GM10847 (cell line): Measurements from ENCODE around the gene KCNH6.

Experiments used
- POLR2A ChIP-seq: IDR thresholded peaks from 2 replicates; pipeline ENCODE4 v1.6.1; 2011; ENCODE audit not compliant: insufficient read length; ENCODE audit errors: extremely low read depth

KCNH6 gene

GRCh38 chr17:63497708-63498483, 25.3 kb upstream of the KCNH6 start:
- no peak for TF ChIP-seq POLR2A

- no peak for TF ChIP-seq POLR2A
Observed at GRCh38 chr17:63498626-63499195, 24.4 kb upstream of the KCNH6 start.

GRCh38 chr17:63500543-63501390, 22.4 kb upstream of the KCNH6 start:
- TF ChIP-seq POLR2A: no peak

GRCh38 chr17:63503341-63503705, 19.8 kb upstream of the KCNH6 start:
- TF ChIP-seq POLR2A: no peak

- no peak for TF ChIP-seq POLR2A
Observed at GRCh38 chr17:63504261-63504660, 18.9 kb upstream of the KCNH6 start.

- no peak for TF ChIP-seq POLR2A
Observed at GRCh38 chr17:63505341-63505740, 17.8 kb upstream of the KCNH6 start.

- TF ChIP-seq POLR2A: no peak
Observed at GRCh38 chr17:63506627-63507026, 16.5 kb upstream of the KCNH6 start.

- TF ChIP-seq POLR2A: no peak
Observed at GRCh38 chr17:63511331-63511730, 11.8 kb upstream of the KCNH6 start.

GRCh38 chr17:63512388-63512787, 10.8 kb upstream of the KCNH6 start:
- no peak for TF ChIP-seq POLR2A

- no peak for TF ChIP-seq POLR2A
Observed at GRCh38 chr17:63512896-63513644, 10.1 kb upstream of the KCNH6 start.

GRCh38 chr17:63514477-63514876, 8.7 kb upstream of the KCNH6 start:
- TF ChIP-seq POLR2A: no peak

GRCh38 chr17:63514974-63515373, 8.2 kb upstream of the KCNH6 start:
- TF ChIP-seq POLR2A: no peak

- no peak for TF ChIP-seq POLR2A
Observed at GRCh38 chr17:63515426-63515825, 7.7 kb upstream of the KCNH6 start.

- TF ChIP-seq POLR2A: no peak
Observed at GRCh38 chr17:63516910-63517824, 6.0 kb upstream of the KCNH6 start.
